Measurements from ENCODE around the gene EMP1. TPM values are rescaled to one million over a fixed set of nuclear protein-coding genes. Genes with fewer than 3 reads are reported as not detected.

EMP1 gene
- total and polyA plus RNA-seq, 2 experiments from 2014 or later, result 0.07 to 0.39 TPM

GRCh38 chr12:13148485-13148847 lies 48.1 kb upstream of the EMP1 start:
- H3K79me2 ChIP-seq (replicated peaks; ENCODE audit: insufficient read depth), result no peaks in the 10 kb centered on the region
- H3K9me2 ChIP-seq (ENCODE audit: insufficient read depth), result peaks cover 10% of the 10 kb centered on the region; the same call in 1 of the 2 replicates
- H3K4me3 ChIP-seq, result no peak overlapping the region
- H2AFZ ChIP-seq, result no peak overlapping the region
- Mint-ChIP-seq H3K36me3 (ENCODE audit: low read depth) (no peaks in the 10 kb centered on the region), H3K27ac (no peak overlapping the region), H3K4me1 (peaks cover 6% of the 10 kb centered on the region; the same call in 2 of the 3 replicates), H3K9me3 (no peaks in the 10 kb centered on the region), H3K27me3 (ENCODE audit: insufficient read depth, low read depth, poor library complexity) (peaks cover 3% of the 10 kb centered on the region), H3K4me3 (no peak overlapping the region)
- DNase-seq (ENCODE audit: low spot score) (no peak), ATAC-seq (no peak)
- no peaks in the 10 kb centered on the region for H3F3A ChIP-seq (replicated peaks; ENCODE audit: low read depth)
- no peaks in the 10 kb centered on the region for H3K36me3 ChIP-seq (ENCODE audit: insufficient read depth)
- TF ChIP-seq NANOG (IDR thresholded peaks at IDR 0.05; ENCODE audit: borderline replicate concordance) (no peak), CREB1 (CRISPR knock-in tag; IDR thresholded peaks at IDR 0.05; ENCODE audit: low read depth) (no peak), JUNB (IDR thresholded peaks at IDR 0.05; ENCODE audit: unreplicated experiment) (no peak), EZH2 (IDR thresholded peaks at IDR 0.05; ENCODE audit: low read depth, unreplicated experiment) (no peak)
- TF ChIP-seq, protein P1, sequence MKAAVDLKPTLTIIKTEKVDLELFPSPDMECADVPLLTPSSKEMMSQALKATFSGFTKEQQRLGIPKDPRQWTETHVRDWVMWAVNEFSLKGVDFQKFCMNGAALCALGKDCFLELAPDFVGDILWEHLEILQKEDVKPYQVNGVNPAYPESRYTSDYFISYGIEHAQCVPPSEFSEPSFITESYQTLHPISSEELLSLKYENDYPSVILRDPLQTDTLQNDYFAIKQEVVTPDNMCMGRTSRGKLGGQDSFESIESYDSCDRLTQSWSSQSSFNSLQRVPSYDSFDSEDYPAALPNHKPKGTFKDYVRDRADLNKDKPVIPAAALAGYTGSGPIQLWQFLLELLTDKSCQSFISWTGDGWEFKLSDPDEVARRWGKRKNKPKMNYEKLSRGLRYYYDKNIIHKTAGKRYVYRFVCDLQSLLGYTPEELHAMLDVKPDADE (IDR thresholded peaks at IDR 0.05), result no peak
- H3K27me3 ChIP-seq (ENCODE audit: insufficient read depth), result no peaks in the 10 kb centered on the region
- no peaks in the 10 kb centered on the region for H3K4me1 ChIP-seq (ENCODE audit: insufficient read depth)
- H4K20me1 ChIP-seq (replicated peaks; ENCODE audit: insufficient read depth), result no peaks in the 10 kb centered on the region
- H3K27ac ChIP-seq (ENCODE audit: low read depth), result no peak overlapping the region
- no peak overlapping the region for H3K4me2 ChIP-seq

GRCh38 chr12:13149411-13149810 lies 47.1 kb upstream of the EMP1 start:
- Histone ChIP-seq H3F3A (replicated peaks; ENCODE audit: low read depth) (no peaks in the 10 kb centered on the region), H3K27me3 (ENCODE audit: insufficient read depth) (no peaks in the 10 kb centered on the region), H3K4me3 (no peak overlapping the region), H3K79me2 (replicated peaks; ENCODE audit: insufficient read depth) (no peaks in the 10 kb centered on the region), H4K20me1 (replicated peaks; ENCODE audit: insufficient read depth) (no peaks in the 10 kb centered on the region), H3K36me3 (ENCODE audit: insufficient read depth) (no peaks in the 10 kb centered on the region), H3K27ac (ENCODE audit: low read depth) (no peak overlapping the region), H3K4me1 (ENCODE audit: insufficient read depth) (peaks cover 3% of the 10 kb centered on the region), H3K4me2 (no peak overlapping the region), H3K9me2 (ENCODE audit: insufficient read depth) (peaks cover 10% of the 10 kb centered on the region; the same call in 1 of the 2 replicates), H2AFZ (no peak overlapping the region)
- Mint-ChIP-seq H3K4me1 (peaks cover 15% of the 10 kb centered on the region), H3K27ac (no peak overlapping the region), H3K36me3 (ENCODE audit: low read depth) (no peaks in the 10 kb centered on the region), H3K9me3 (no peaks in the 10 kb centered on the region), H3K4me3 (no peak overlapping the region), H3K27me3 (ENCODE audit: insufficient read depth, low read depth, poor library complexity) (peaks cover 3% of the 10 kb centered on the region)
- DNase-seq (ENCODE audit: low spot score) (no peak), ATAC-seq (no peak)
- TF ChIP-seq EZH2phosphoT487 (IDR thresholded peaks at IDR 0.05; ENCODE audit: unreplicated experiment) (no peak), CREB1 (CRISPR knock-in tag; IDR thresholded peaks at IDR 0.05; ENCODE audit: low read depth) (no peak), NANOG (IDR thresholded peaks at IDR 0.05; ENCODE audit: borderline replicate concordance) (no peak), ZNF462 (CRISPR knock-in tag; IDR thresholded peaks at IDR 0.05) (no peak), POLR2AphosphoS5 (IDR thresholded peaks at IDR 0.05; ENCODE audit: low read depth) (no peak), CTCF (conservative IDR thresholded peaks at IDR 0.05; ENCODE audit: low read depth in 2 of 2) (no peak), ZNF331 (CRISPR knock-in tag; IDR thresholded peaks at IDR 0.05; ENCODE audit: low read depth) (no peak), STAT1 (IDR thresholded peaks at IDR 0.05; ENCODE audit: unreplicated experiment) (no peak), ZNF114 (CRISPR knock-in tag; IDR thresholded peaks at IDR 0.05) (no peak), JUNB (IDR thresholded peaks at IDR 0.05; ENCODE audit: unreplicated experiment) (no peak), EZH2 (IDR thresholded peaks at IDR 0.05; ENCODE audit: low read depth, unreplicated experiment) (no peak)
- TF ChIP-seq, protein P1 (IDR thresholded peaks at IDR 0.05), result no peak

Data from GM23338 (cell line).